Testis (tissue), 3 donors: Measurements from ENCODE around the gene CAMK2D. TPM values are rescaled to one million over a fixed set of nuclear protein-coding genes. Genes with fewer than 3 reads are reported as not detected.

Experiments used
- DNase-seq: peaks from one replicate; pipeline ENCODE4 v3.0.0-alpha.2; 2019
- H3K27ac ChIP-seq, 2 donors: fragments of 200-600 bp; sonication (generic); one replicate each; pipeline ENCODE4 v1.5.1; 2019
- H3K27me3 ChIP-seq: fragments of 200-600 bp; sonication (generic); one replicate; pipeline ENCODE4 v1.5.1; 2019
- H3K36me3 ChIP-seq: fragments of 200-600 bp; sonication (generic); one replicate; pipeline ENCODE4 v1.5.1; 2017; ENCODE audit warnings: low read depth; ENCODE audit errors: missing control alignments
- H3K4me1 ChIP-seq: fragments of 200-600 bp; sonication (generic); one replicate; pipeline ENCODE4 v1.5.1; 2019
- H3K4me3 ChIP-seq, 2 donors: fragments of 200-600 bp; sonication (generic); one replicate each; pipeline ENCODE4 v1.5.1; 2017 to 2019
- H3K9me3 ChIP-seq: fragments of 200-600 bp; sonication (generic); one replicate; pipeline ENCODE4 v1.5.1; 2017
- POLR2A ChIP-seq: fragments of 450-650 bp; IDR thresholded peaks from one replicate; pipeline ENCODE4 v1.6.1; 2017; ENCODE audit warnings: antibody characterized with exemption, mild to moderate bottlenecking, moderate library complexity
- WGBS, 2 donors: methylation state at CpG; one replicate each; pipeline ENCODE4 v1.1.5; 2018; 5-methylcytosine and 5-hydroxymethylcytosine counted together
- intact Hi-C: fragments of 100-400 bp; cut with DNase I; formaldehyde crosslinking; loops from one replicate; pipeline ENCODE4 v1.15.1; 2023; ENCODE audit warnings: low total_unique reads
- polyA plus RNA-seq: library from polyadenylated mRNA; stranded (reverse); fragments of 350-450 nt; fragmentation: Illumina TruSeq; extraction: RNeasy Lipid Tissue Mini Kit (QIAGEN cat#74804); gene quantifications from one replicate; pipeline ENCODE4 v1.2.3, GENCODE V29; 2014; ENCODE audit warnings: low read depth, low replicate concordance; ENCODE audit not compliant: insufficient read depth
- total RNA-seq, 2 donors: library from RNA; depleted of rRNA; stranded (reverse); fragments of >200 nt; gene quantifications; one replicate each; pipeline ENCODE4 v1.2.3, GENCODE V29; 2016
- TF ChIP-seq, protein P1 (sequence below), 3 experiments: fragments of 450-650 bp in 2 of 3; fragments of 200-600 bp in 1 of 3; sonication (generic) in 1 of 3; IDR thresholded peaks; one replicate each; pipeline ENCODE4 v1.5.1; 2016 to 2019; ENCODE audit warnings: antibody characterized with exemption in 3 of 3, mild to moderate bottlenecking in 2 of 3, moderate library complexity in 1 of 3

The CAMK2D gene
- total and polyA plus RNA-seq, 3 donors from 2014 or later = 31.2 to 88.1 (median 72.4) TPM

DNA sequence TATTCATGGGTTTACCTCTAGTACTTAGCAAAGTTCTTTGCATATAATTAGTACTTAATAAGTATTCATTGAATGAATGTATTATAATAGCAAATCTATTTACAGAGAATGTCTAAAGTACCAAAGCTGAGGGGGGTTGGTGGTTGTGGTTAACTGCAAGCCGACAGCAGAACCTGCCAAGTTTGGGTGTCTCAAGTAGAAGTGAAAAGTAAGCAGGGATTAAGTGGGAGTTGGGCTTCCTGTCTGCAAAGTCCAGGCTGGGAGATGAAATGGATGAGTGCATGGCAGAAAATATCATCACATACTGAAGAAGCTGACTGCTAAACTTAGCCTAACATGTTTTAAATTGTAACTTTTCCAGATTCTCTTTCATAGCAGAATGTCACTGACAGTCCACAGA, 169.6 kb downstream of the CAMK2D start:
- H3K27ac ChIP-seq = no peak overlapping the region
- no peaks in the 10 kb centered on the region for H3K27me3 ChIP-seq
- no peaks in the 10 kb centered on the region for H3K9me3 ChIP-seq
- TF ChIP-seq, protein P1, sequence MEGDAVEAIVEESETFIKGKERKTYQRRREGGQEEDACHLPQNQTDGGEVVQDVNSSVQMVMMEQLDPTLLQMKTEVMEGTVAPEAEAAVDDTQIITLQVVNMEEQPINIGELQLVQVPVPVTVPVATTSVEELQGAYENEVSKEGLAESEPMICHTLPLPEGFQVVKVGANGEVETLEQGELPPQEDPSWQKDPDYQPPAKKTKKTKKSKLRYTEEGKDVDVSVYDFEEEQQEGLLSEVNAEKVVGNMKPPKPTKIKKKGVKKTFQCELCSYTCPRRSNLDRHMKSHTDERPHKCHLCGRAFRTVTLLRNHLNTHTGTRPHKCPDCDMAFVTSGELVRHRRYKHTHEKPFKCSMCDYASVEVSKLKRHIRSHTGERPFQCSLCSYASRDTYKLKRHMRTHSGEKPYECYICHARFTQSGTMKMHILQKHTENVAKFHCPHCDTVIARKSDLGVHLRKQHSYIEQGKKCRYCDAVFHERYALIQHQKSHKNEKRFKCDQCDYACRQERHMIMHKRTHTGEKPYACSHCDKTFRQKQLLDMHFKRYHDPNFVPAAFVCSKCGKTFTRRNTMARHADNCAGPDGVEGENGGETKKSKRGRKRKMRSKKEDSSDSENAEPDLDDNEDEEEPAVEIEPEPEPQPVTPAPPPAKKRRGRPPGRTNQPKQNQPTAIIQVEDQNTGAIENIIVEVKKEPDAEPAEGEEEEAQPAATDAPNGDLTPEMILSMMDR (IDR thresholded peaks at IDR 0.05) = no peak
- no peak for TF ChIP-seq POLR2A
- intact Hi-C loops = no loop called here
- WGBS, 2 donors = 63 to 67% methylated on average over 1 of the region's 1 CpG
- no peak overlapping the region for H3K4me3 ChIP-seq
- DNase-seq = no peak
- H3K4me1 ChIP-seq = no peaks in the 10 kb centered on the region
- H3K36me3 ChIP-seq = no peaks in the 10 kb centered on the region

DNA sequence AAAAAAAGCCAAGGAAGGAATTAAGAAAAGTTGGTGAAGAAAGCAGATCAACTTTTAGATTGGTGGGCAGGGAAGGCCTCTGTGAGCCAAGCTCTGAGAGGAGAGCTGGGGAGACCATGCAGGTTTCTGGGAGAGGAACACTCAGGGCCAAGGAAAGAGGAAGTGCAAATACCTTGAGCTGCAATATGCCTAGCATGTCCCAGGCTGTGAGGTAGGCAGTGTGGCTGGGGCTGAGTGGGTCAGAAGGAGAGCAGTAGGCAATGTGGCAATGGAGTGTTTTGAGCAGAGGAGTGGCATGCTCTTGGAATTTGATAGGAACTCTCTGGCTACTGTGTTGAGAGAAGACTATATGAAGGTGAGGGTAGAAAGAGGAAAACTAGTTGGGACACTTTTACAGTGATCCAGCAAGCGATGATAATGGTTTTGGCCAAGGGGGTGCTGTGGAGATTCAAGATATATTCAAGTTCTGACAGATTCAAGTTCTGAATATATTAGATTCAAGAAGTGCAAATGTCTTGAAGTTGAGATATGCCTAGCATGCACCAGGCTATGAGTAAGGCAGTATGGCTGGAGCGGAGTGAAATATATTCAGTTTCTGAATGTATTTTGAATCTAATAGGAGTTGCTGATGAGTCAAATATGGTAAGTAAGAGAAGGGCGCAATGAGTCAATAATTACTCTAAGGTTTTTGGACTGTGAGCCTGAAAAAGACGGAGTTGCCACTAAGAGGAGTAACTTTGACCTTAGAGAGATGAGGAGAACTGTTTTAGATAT, 172.5 kb downstream of the CAMK2D start:
- DNase-seq = no peak
- H3K4me3 ChIP-seq = no peak overlapping the region
- no peaks in the 10 kb centered on the region for H3K9me3 ChIP-seq
- H3K36me3 ChIP-seq = no peaks in the 10 kb centered on the region
- intact Hi-C loops = no loop called here
- H3K4me1 ChIP-seq = no peaks in the 10 kb centered on the region
- H3K27me3 ChIP-seq = no peaks in the 10 kb centered on the region
- WGBS, 2 donors = 93 to 96% methylated on average over 4 of the region's 4 CpGs
- TF ChIP-seq POLR2A = no peak
- TF ChIP-seq, protein P1 (IDR thresholded peaks at IDR 0.05) = no peak
- no peak overlapping the region for H3K27ac ChIP-seq

DNA sequence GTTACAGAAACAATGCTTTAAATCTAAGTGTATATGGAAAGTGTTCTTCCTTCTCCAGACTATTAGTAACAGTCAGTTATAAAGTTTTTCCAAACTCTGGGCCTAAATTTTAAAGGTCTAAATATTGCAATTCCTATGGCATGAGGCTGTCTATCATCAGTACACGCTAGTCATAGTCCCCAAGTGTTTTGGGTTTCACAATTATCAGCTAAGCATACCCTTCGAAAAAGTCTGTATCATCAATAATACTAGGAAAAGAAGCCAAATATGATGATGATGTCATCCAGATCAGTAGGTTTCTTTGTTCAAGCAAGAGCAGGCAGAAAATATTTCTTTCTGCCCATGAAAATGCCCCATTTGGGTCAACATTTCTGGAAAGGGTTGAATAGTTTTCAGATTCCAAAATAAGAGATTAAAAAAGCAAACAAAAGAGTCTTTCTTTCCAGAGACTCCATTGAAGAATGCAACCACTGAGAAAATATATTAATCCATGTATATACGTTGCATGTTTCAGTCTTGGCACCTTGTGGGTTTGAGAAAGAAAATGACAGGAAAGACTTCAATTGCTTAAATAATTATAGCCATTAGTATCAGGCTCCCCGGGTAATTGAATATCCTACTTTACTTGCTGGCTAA, 173.8 kb downstream of the CAMK2D start:
- intact Hi-C loops = no loop called here
- Histone ChIP-seq H3K27ac (no peak overlapping the region), H3K4me1 (no peaks in the 10 kb centered on the region), H3K4me3 (no peak overlapping the region), H3K36me3 (no peaks in the 10 kb centered on the region), H3K9me3 (no peaks in the 10 kb centered on the region), H3K27me3 (no peaks in the 10 kb centered on the region)
- 50 to 59% methylated on average over 4 of the region's 4 CpGs for WGBS, 2 donors
- TF ChIP-seq, protein P1 (IDR thresholded peaks at IDR 0.05) = no peak
- TF ChIP-seq POLR2A = no peak
- no peak for DNase-seq

DNA sequence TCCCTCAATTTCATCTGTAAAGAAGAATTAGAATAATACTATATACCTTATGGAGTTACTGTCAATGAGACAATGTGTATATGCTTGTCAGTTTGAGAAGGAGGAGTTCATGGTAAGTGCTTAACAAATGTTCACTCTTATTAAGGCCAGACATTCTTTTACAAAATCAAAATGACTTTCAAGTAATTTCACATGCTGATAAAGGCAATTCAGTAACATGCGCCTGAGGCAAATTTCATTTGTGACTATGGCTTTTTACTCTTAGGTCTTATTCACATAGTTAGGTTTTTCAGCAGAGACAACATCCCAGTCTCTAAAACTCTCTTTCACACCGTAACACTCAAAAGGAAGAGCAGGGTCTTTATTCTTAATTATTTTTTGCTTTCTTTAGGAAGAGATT, 174.4 kb downstream of the CAMK2D start:
- intact Hi-C loops = no loop called here
- Histone ChIP-seq H3K4me3 (no peak overlapping the region), H3K27me3 (no peaks in the 10 kb centered on the region), H3K27ac (no peak overlapping the region), H3K4me1 (no peaks in the 10 kb centered on the region), H3K9me3 (no peaks in the 10 kb centered on the region), H3K36me3 (no peaks in the 10 kb centered on the region)
- TF ChIP-seq POLR2A = no peak
- TF ChIP-seq, protein P1 (IDR thresholded peaks at IDR 0.05) = no peak
- no peak for DNase-seq
- 79 to 82% methylated on average over 2 of the region's 2 CpGs for WGBS, 2 donors

- Histone ChIP-seq H3K4me1 (no peaks in the 10 kb centered on the region), H3K27me3 (no peaks in the 10 kb centered on the region), H3K4me3 (no peak overlapping the region), H3K36me3 (no peaks in the 10 kb centered on the region), H3K9me3 (no peaks in the 10 kb centered on the region), H3K27ac (no peak overlapping the region)
- intact Hi-C loops = no loop called here
- no peak for DNase-seq
- no peak for TF ChIP-seq POLR2A
- TF ChIP-seq, protein P1 (IDR thresholded peaks at IDR 0.05) = no peak
These were observed 175.5 kb downstream of the CAMK2D start for GRCh38 chr4:113586072-113586471.
